H1 (cell line): Measurements from ENCODE around the gene PSG1. TPM values are rescaled to one million over a fixed set of nuclear protein-coding genes. Genes with fewer than 3 reads are reported as not detected.

ENCODE experiments used
- CTCF ChIA-PET: fragments of 300-600 bp; sonication (Branson Sonifier 250); formaldehyde crosslinking; loops from one replicate; lab custom pipeline; 2021; ENCODE audit not compliant: partially characterized antibody; lab: Charles Lee
- POLR2A ChIA-PET: fragments of 300-600 bp; sonication (Branson Sonifier 250); formaldehyde crosslinking; loops from one replicate; lab custom pipeline; 2021; ENCODE audit warnings: inconsistent platforms; ENCODE audit not compliant: partially characterized antibody; lab: Charles Lee
- DNase-seq, 2 experiments: peaks; one replicate each; pipeline versions ENCODE4 v3.0.0 to v3.0.0-alpha.2; 2010 to 2022; ENCODE audit warnings: low spot score in 2 of 2, low read depth in 1 of 2, mixed read lengths in 1 of 2
- FAIRE-seq: peaks from 2 replicates; lab custom pipeline; 2011; peaks lifted over from hg19 to GRCh38; lab: Jason Lieb, UNC
- H2AFZ ChIP-seq: 2 replicates; pipeline ENCODE4 v1.8.1; 2012; ENCODE audit warnings: low read length, inconsistent platforms
- H2AK5ac ChIP-seq: 2 replicates; pipeline ENCODE4 v1.6.1; 2013; ENCODE audit warnings: low read depth, low read length
- H2BK120ac ChIP-seq: replicated peaks from 2 replicates; pipeline ENCODE3; 2013; ENCODE audit warnings: low read depth, low read length, inconsistent platforms
- H2BK12ac ChIP-seq: 2 replicates; pipeline ENCODE4 v1.6.1; 2013; ENCODE audit warnings: low read depth, low read length
- H2BK15ac ChIP-seq: 2 replicates; pipeline ENCODE4 v1.6.1; 2013; ENCODE audit warnings: low read length
- H2BK20ac ChIP-seq: 2 replicates; pipeline ENCODE4 v1.6.1; 2013; ENCODE audit warnings: low read length
- H2BK5ac ChIP-seq: 2 replicates; pipeline ENCODE4 v1.6.1; 2013; ENCODE audit warnings: low read depth, low read length
- H3K14ac ChIP-seq: 2 replicates; pipeline ENCODE4 v1.6.1; 2013; ENCODE audit warnings: inconsistent platforms; ENCODE audit not compliant: insufficient read length
- H3K18ac ChIP-seq: 2 replicates; pipeline ENCODE4 v1.6.1; 2013; ENCODE audit warnings: low read length; ENCODE audit errors: extremely low read depth
- H3K23ac ChIP-seq: 2 replicates; pipeline ENCODE4 v1.6.1; 2013; ENCODE audit warnings: inconsistent platforms; ENCODE audit not compliant: insufficient read length
- H3K23me2 ChIP-seq: 2 replicates; pipeline ENCODE4 v1.6.1; 2013; ENCODE audit warnings: low read depth, low read length
- H3K27ac ChIP-seq: 2 replicates; pipeline ENCODE4 v1.6.1; 2011; ENCODE audit warnings: low read depth, low read length, inconsistent platforms
- H3K27me3 ChIP-seq, 4 experiments: replicated peaks in 1 of 4; 1 replicate in 1 of 4; 2 replicates in 3 of 4; pipeline versions ENCODE4 v1.6.1 to v1.8.1; 2011 to 2013; ENCODE audit warnings: low read length in 3 of 4, mild to moderate bottlenecking in 3 of 4, inconsistent platforms in 2 of 4, mixed read lengths in 2 of 4, moderate library complexity in 1 of 4; ENCODE audit not compliant: control insufficient read depth in 3 of 4, insufficient read depth in 3 of 4; ENCODE audit errors: extremely low read depth in 1 of 4
- H3K36me3 ChIP-seq, 4 experiments: 2 replicates each; pipeline versions ENCODE4 v1.6.1 to v1.8.1; 2011 to 2013; ENCODE audit warnings: mild to moderate bottlenecking in 4 of 4, low read length in 3 of 4, moderate library complexity in 2 of 4, control low read depth in 1 of 4, inconsistent platforms in 1 of 4; ENCODE audit not compliant: insufficient read depth in 4 of 4, control insufficient read depth in 2 of 4
- H3K4ac ChIP-seq: replicated peaks from 2 replicates; pipeline ENCODE3; 2013; ENCODE audit warnings: low read length, low read depth, mixed read lengths, inconsistent platforms; ENCODE audit not compliant: insufficient read length
- H3K4me1 ChIP-seq, 4 experiments: replicated peaks in 1 of 4; 1 replicate in 1 of 4; 2 replicates in 3 of 4; pipeline versions ENCODE4 v1.6.1 to v1.8.1; 2011 to 2013; ENCODE audit warnings: low read length in 3 of 4, inconsistent platforms in 2 of 4, mixed read lengths in 1 of 4; ENCODE audit not compliant: insufficient read depth in 4 of 4, control insufficient read depth in 3 of 4
- H3K4me2 ChIP-seq, 2 experiments: 2 replicates each; pipeline versions ENCODE4 v1.6.1 to v1.8.1; 2011 to 2013; ENCODE audit warnings: low read depth in 2 of 2, low read length in 2 of 2, control low read depth in 1 of 2, inconsistent platforms in 1 of 2, mild to moderate bottlenecking in 1 of 2; ENCODE audit not compliant: insufficient read depth in 1 of 2
- H3K4me3 ChIP-seq, 4 experiments: fragments of 200-600, 300-600 bp in 1 of 4; sonication (generic), shearing (Covaris generic), sonication (Bioruptor Twin) in 1 of 4; 2 replicates each; pipeline versions ENCODE4 v1.5.1 to v1.8.1; 2011 to 2016; ENCODE audit warnings: low read length in 4 of 4, low read depth in 3 of 4, control low read depth in 2 of 4, inconsistent platforms in 2 of 4, mild to moderate bottlenecking in 2 of 4, mixed read lengths in 1 of 4, moderate library complexity in 1 of 4; ENCODE audit not compliant: insufficient read depth in 2 of 4; ENCODE audit errors: extremely low read depth in 1 of 4
- H3K56ac ChIP-seq: replicated peaks from 2 replicates; pipeline ENCODE3; 2013; ENCODE audit warnings: low read depth, mild to moderate bottlenecking, mixed read lengths, low read length, inconsistent platforms; ENCODE audit not compliant: insufficient read length
- H3K79me1 ChIP-seq: 2 replicates; pipeline ENCODE4 v1.6.1; 2013; ENCODE audit warnings: low read depth, low read length, control low read depth
- H3K79me2 ChIP-seq, 2 experiments: 2 replicates each; pipeline versions ENCODE4 v1.6.1 to v1.8.1; 2012 to 2013; ENCODE audit warnings: low read length in 2 of 2, mild to moderate bottlenecking in 2 of 2, inconsistent platforms in 1 of 2; ENCODE audit not compliant: insufficient read depth in 2 of 2, control insufficient read depth in 1 of 2
- H3K9ac ChIP-seq, 4 experiments: replicated peaks in 1 of 4; 1 replicate in 1 of 4; 2 replicates in 3 of 4; pipeline versions ENCODE4 v1.6.1 to v1.8.1; 2011 to 2013; ENCODE audit warnings: low read depth in 3 of 4, low read length in 3 of 4, control low read depth in 2 of 4, mild to moderate bottlenecking in 2 of 4, moderate library complexity in 2 of 4, inconsistent platforms in 1 of 4; ENCODE audit errors: extremely low read depth in 1 of 4
- H3K9me3 ChIP-seq, 2 experiments: 2 replicates each; pipeline versions ENCODE4 v1.6.1 to v1.8.1; 2012 to 2013; ENCODE audit warnings: mild to moderate bottlenecking in 2 of 2, moderate library complexity in 2 of 2, control low read depth in 1 of 2, inconsistent platforms in 1 of 2, low read depth in 1 of 2, low read length in 1 of 2, mixed read lengths in 1 of 2; ENCODE audit not compliant: insufficient read depth in 2 of 2
- H4K20me1 ChIP-seq, 2 experiments: replicated peaks in 1 of 2; 2 replicates each; pipeline versions ENCODE3 to v1.8.1; 2011 to 2013; ENCODE audit warnings: inconsistent platforms in 2 of 2, low read length in 2 of 2, mild to moderate bottlenecking in 1 of 2; ENCODE audit not compliant: insufficient read depth in 2 of 2, control insufficient read depth in 1 of 2
- H4K5ac ChIP-seq: 2 replicates; pipeline ENCODE4 v1.6.1; 2013; ENCODE audit warnings: low read length, low read depth, mixed read lengths, inconsistent platforms; ENCODE audit not compliant: insufficient read length
- H4K8ac ChIP-seq: 2 replicates; pipeline ENCODE4 v1.8.0; 2013; ENCODE audit warnings: mild to moderate bottlenecking, moderate library complexity, low read length, inconsistent platforms; ENCODE audit not compliant: insufficient read depth; ENCODE audit errors: extremely low read depth
- H4K91ac ChIP-seq: replicated peaks from 2 replicates; pipeline ENCODE3; 2013; ENCODE audit warnings: low read length, mixed read lengths, inconsistent platforms; ENCODE audit not compliant: insufficient read length
- ATF3 ChIP-seq: IDR thresholded peaks from 2 replicates; pipeline ENCODE4 v1.6.1; 2011; ENCODE audit warnings: low read depth, mild to moderate bottlenecking, low read length; ENCODE audit not compliant: insufficient read depth
- BCL11A ChIP-seq, 2 experiments: IDR thresholded peaks; one replicate each; pipeline ENCODE4 v1.6.1; 2011; ENCODE audit warnings: low read depth in 2 of 2, low read length in 2 of 2, mild to moderate bottlenecking in 2 of 2
- CHD2 ChIP-seq: IDR thresholded peaks from 2 replicates; pipeline ENCODE4 v1.6.1; 2012; ENCODE audit warnings: low read length, improper control_type of control experiment
- GABPA ChIP-seq: IDR thresholded peaks from 2 replicates; pipeline ENCODE4 v1.6.1; 2011; ENCODE audit warnings: mild to moderate bottlenecking, low read length, moderate library complexity, borderline replicate concordance; ENCODE audit not compliant: insufficient read depth
- JUND ChIP-seq: IDR thresholded peaks from 2 replicates; pipeline ENCODE4 v1.6.1; 2011; ENCODE audit warnings: mild to moderate bottlenecking, improper control_type of control experiment, low read length
- KDM5A ChIP-seq: fragments of 200-600 bp; IDR thresholded peaks from 2 replicates; pipeline ENCODE4 v1.7.1; 2012; ENCODE audit warnings: mild to moderate bottlenecking, low read length, inconsistent platforms, mixed read lengths
- PHF8 ChIP-seq: fragments of 200-600 bp; sonication (generic); conservative IDR thresholded peaks from 2 replicates; pipeline ENCODE4 v1.7.1; 2012; ENCODE audit warnings: low read depth, mild to moderate bottlenecking, inconsistent platforms, low read length, moderate library complexity
- POLR2AphosphoS5 ChIP-seq: IDR thresholded peaks from 2 replicates; pipeline ENCODE4 v1.6.1; 2011; ENCODE audit warnings: low read depth, low read length
- SAP30 ChIP-seq: fragments of 300-600 bp; sonication (generic); IDR thresholded peaks from 2 replicates; pipeline ENCODE4 v1.7.1; 2012; ENCODE audit warnings: low read length, moderate library complexity, mild to moderate bottlenecking, inconsistent platforms; ENCODE audit not compliant: insufficient read depth, insufficient replicate concordance
- SP1 ChIP-seq: IDR thresholded peaks from 2 replicates; pipeline ENCODE4 v1.6.1; 2011; ENCODE audit warnings: low read depth, low read length
- TBP ChIP-seq: IDR thresholded peaks from 2 replicates; pipeline ENCODE4 v1.6.1; 2011; ENCODE audit warnings: low read depth, low read length, improper control_type of control experiment
- YY1 ChIP-seq: IDR thresholded peaks from 2 replicates; pipeline ENCODE4 v1.6.1; 2011; ENCODE audit warnings: low read depth, mild to moderate bottlenecking, low read length
- polyA plus RNA-seq, 7 experiments: library from polyadenylated mRNA; depleted of rRNA in 3 of 7; stranded (reverse) in 5 of 7; unstranded in 2 of 7; fragments of >200 nt in 5 of 7; fragments of 200-250 nt in 2 of 7; gene quantifications; 1 replicate in 5 of 7; 2 replicates in 1 of 7; 4 replicates in 1 of 7; pipeline versions ENCODE4 v1.2.1 to v1.2.3, GENCODE V29; 2011 to 2013; ENCODE audit warnings: missing spikeins in 2 of 7, mixed read lengths in 2 of 7
- total RNA-seq: library from RNA; stranded (reverse); fragmentation: NEBNext Ultra II Directional; extraction: Animal tissue kit (Norgen Biotek cat#: 25700); gene quantifications from 2 replicates; pipeline ENCODE4 v1.2.1, GENCODE V29; 2021
- TF ChIP-seq, protein P1 (sequence below): IDR thresholded peaks from 2 replicates; pipeline ENCODE4 v1.6.1; 2012; ENCODE audit warnings: inconsistent platforms
- TF ChIP-seq, protein P2 (sequence below): IDR thresholded peaks from 2 replicates; pipeline ENCODE4 v1.6.1; 2011; ENCODE audit warnings: low read length, improper control_type of control experiment

The PSG1 gene
- total and polyA plus RNA-seq, 2 of the 8 experiments (the other 6 are each of a cell fraction or from before 2014, with no cell fraction given): not detected

DNA sequence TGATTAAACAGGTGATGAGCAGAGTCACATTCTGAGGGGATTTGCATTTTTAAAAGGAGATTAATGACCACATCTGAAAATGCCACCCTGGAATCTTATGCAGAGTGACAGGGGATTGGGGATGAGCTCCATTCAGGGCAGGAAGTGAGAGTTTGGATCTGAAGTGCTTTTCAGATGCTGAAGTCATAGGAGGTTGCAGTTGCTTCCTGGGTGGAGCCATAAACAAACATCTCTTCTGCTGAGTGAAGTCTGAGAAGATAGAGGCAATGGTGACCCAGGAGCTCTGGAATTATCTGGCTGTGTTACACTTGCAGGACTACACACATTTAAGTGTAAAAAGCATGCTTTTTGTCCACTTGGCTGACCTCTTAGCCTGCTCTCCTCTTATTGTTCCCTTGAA, 62.6 kb downstream of the PSG1 start:
- H2BK5ac ChIP-seq: no peak overlapping the region
- CTCF ChIA-PET: no interaction called here
- H3K27ac ChIP-seq: no peak overlapping the region
- DNase-seq (no peak), FAIRE-seq (no peak)
- no peak overlapping the region for H3K4me3 ChIP-seq
- H3K18ac ChIP-seq: no peak overlapping the region
- no peaks in the 10 kb centered on the region for H4K20me1 ChIP-seq
- H3K14ac ChIP-seq: no peak overlapping the region
- no peak overlapping the region for H2BK20ac ChIP-seq
- POLR2A ChIA-PET: no interaction called here
- H2BK120ac ChIP-seq: no peak overlapping the region
- no peak overlapping the region for H4K5ac ChIP-seq
- no peaks in the 10 kb centered on the region for H3K79me1 ChIP-seq
- H4K91ac ChIP-seq: no peak overlapping the region
- peaks cover 17 to 43% of the 10 kb centered on the region in 2 experiments for H3K9me3 ChIP-seq
- no peaks in the 10 kb centered on the region for H3K27me3 ChIP-seq
- H3K4ac ChIP-seq: no peak overlapping the region
- no peaks in the 10 kb centered on the region for H3K36me3 ChIP-seq
- no peak overlapping the region for H3K56ac ChIP-seq
- no peak overlapping the region for H4K8ac ChIP-seq
- H2AFZ ChIP-seq: no peak overlapping the region
- no peak overlapping the region for H3K9ac ChIP-seq
- no peak overlapping the region for H2BK15ac ChIP-seq
- no peaks in the 10 kb centered on the region for H3K79me2 ChIP-seq
- no peaks in the 10 kb centered on the region for H3K4me1 ChIP-seq
- no peak overlapping the region for H2BK12ac ChIP-seq
- no peak overlapping the region for H2AK5ac ChIP-seq
- H3K23me2 ChIP-seq: no peaks in the 10 kb centered on the region
- no peak overlapping the region for H3K4me2 ChIP-seq
- no peak overlapping the region for H3K23ac ChIP-seq
- TF ChIP-seq POLR2AphosphoS5: no peak
- TF ChIP-seq CHD2: no peak
- TF ChIP-seq, protein P1, sequence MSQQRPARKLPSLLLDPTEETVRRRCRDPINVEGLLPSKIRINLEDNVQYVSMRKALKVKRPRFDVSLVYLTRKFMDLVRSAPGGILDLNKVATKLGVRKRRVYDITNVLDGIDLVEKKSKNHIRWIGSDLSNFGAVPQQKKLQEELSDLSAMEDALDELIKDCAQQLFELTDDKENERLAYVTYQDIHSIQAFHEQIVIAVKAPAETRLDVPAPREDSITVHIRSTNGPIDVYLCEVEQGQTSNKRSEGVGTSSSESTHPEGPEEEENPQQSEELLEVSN: no peak
- no peak for TF ChIP-seq GABPA
- no peak for TF ChIP-seq SP1
- no peak for TF ChIP-seq SAP30
- TF ChIP-seq BCL11A (IDR thresholded peaks at IDR 0.05; ENCODE audit: low read depth in 2 of 2, low read length in 2 of 2): no peak
- TF ChIP-seq TBP: no peak
- TF ChIP-seq JUND: no peak
- TF ChIP-seq KDM5A: no peak
- TF ChIP-seq ATF3: no peak
- TF ChIP-seq, protein P2, sequence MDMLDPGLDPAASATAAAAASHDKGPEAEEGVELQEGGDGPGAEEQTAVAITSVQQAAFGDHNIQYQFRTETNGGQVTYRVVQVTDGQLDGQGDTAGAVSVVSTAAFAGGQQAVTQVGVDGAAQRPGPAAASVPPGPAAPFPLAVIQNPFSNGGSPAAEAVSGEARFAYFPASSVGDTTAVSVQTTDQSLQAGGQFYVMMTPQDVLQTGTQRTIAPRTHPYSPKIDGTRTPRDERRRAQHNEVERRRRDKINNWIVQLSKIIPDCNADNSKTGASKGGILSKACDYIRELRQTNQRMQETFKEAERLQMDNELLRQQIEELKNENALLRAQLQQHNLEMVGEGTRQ: no peak
- TF ChIP-seq PHF8: no peak
- no peak for TF ChIP-seq YY1
